ENCODE data around the gene KRTAP5-4. TPM values are rescaled to one million over a fixed set of nuclear protein-coding genes. Genes with fewer than 3 reads are reported as not detected.
A peak's percentile ranks its signal among the peaks of the same experiment; 100 is the strongest.
"Not testable (repeated sequence)": the region's sequence is repeated elsewhere in the genome, so short reads cannot be mapped to it uniquely, and the experiment has no call there.

Gene KRTAP5-4
- total RNA-seq, 1 donor from 2014 or later: not detected

DNA sequence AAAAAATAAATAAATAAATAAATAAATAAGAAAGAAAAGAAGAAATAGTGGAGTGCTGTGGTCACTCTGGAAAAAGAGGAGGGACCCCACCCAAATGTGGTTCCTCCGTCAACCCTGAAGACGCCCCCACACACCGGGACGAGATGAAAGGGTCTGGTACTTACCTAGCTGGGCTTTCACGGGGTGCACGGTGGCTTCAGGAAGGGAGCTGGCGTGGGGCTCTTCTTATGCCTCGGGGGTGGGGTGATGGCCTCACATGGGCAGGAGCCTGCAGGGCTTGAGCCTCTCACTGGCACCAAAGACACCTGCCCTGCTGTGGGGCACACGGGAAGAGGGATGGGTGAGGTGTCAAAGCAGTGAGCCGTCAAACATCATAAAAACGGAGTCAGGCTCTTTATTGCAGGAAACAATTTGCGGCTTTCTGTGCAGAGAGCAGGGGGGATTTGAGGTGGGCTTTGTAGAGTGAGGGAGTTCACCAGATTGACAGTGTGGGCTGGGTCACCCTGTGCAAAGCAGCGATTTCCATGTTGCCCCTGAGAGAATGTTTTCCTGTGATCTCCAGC is 47.1 kb upstream of the KRTAP5-4 start:
- Mint-ChIP-seq H3K4me1 (ENCODE audit: unreplicated experiment) (peaks cover 15% of the 10 kb centered on the region), H3K36me3 (no peaks in the 10 kb centered on the region), H3K4me3 (no peak overlapping the region), H3K9me3 (no peaks in the 10 kb centered on the region), H3K27ac (no peak overlapping the region), H3K27me3 (peaks cover 35% of the 10 kb centered on the region)
- TF ChIP-seq, protein P1, sequence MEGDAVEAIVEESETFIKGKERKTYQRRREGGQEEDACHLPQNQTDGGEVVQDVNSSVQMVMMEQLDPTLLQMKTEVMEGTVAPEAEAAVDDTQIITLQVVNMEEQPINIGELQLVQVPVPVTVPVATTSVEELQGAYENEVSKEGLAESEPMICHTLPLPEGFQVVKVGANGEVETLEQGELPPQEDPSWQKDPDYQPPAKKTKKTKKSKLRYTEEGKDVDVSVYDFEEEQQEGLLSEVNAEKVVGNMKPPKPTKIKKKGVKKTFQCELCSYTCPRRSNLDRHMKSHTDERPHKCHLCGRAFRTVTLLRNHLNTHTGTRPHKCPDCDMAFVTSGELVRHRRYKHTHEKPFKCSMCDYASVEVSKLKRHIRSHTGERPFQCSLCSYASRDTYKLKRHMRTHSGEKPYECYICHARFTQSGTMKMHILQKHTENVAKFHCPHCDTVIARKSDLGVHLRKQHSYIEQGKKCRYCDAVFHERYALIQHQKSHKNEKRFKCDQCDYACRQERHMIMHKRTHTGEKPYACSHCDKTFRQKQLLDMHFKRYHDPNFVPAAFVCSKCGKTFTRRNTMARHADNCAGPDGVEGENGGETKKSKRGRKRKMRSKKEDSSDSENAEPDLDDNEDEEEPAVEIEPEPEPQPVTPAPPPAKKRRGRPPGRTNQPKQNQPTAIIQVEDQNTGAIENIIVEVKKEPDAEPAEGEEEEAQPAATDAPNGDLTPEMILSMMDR (conservative IDR thresholded peaks at IDR 0.05): no peak
- DNase-seq (ENCODE audit: extremely low spot score, unreplicated experiment): no peak

DNA sequence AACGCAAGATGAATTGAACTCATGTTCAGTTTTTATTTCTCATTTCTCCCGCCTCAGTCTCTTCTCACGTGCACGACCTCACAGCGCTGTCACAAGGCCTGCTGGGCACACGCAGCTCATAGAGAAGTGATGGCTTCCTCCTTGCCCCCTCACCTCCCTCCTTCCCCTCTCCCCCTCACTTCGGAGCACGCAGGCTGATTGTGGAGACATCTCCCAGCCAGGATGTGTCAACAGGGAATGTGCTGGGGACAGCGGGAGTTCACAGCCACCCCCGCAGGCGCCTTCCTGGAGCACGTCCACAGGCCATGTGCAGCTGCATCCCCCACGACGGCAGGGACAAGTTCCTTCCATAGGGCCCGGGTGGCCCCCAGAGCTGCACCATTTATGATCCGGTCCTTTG is 46.0 kb upstream of the KRTAP5-4 start:
- no peak for DNase-seq (ENCODE audit: extremely low spot score, unreplicated experiment)
- Mint-ChIP-seq H3K9me3 (no peaks in the 10 kb centered on the region), H3K27me3 (peaks cover 25% of the 10 kb centered on the region), H3K27ac (no peak overlapping the region), H3K4me1 (ENCODE audit: unreplicated experiment) (peaks cover 8% of the 10 kb centered on the region), H3K36me3 (no peaks in the 10 kb centered on the region), H3K4me3 (peak overlapping the region; percentile 7)
- TF ChIP-seq, protein P1 (conservative IDR thresholded peaks at IDR 0.05): peak; percentile 27

DNA sequence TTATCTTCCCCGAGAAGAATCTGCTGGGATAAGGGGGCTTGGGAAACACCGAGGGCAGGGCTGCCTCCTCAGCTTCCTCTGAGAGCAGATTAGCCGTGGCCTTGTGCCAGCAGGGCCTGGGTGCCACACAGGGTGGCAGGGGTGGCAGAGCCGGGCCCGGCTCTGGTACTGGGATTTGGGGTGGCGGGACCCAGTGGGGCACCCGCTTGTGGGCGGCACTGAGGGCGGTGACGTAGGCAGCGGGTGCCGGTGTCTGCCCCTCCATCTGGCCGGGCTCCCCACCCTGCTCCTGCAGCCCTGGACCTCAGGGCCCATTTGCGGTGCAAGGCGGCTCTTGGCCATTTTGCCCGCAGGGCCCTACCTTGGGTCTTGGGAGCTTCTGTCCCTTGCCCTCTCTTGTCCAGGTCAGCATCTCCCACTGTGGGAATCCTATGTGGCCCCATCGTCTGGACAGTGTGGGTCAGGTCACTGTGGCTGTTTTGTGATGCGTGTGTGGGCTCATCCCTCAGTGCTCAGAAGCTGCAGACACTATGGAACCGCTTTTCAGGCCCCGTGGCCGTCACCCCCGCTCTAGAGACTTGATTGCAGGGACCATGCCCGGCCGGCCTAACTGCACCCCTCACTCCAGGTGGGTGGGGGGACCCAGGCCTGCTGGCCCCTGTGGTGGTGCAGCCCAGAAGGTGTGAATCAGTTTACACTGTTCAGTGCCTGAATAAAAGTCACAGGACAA is 45.3 kb upstream of the KRTAP5-4 start:
- peaks cover 24% of the 10 kb centered on the region for H3K27me3 Mint-ChIP-seq
- TF ChIP-seq, protein P1 (conservative IDR thresholded peaks at IDR 0.05): no peak
- no peak overlapping the region for H3K4me3 Mint-ChIP-seq
- H3K9me3 Mint-ChIP-seq: no peaks in the 10 kb centered on the region
- no peaks in the 10 kb centered on the region for H3K36me3 Mint-ChIP-seq
- no peak overlapping the region for H3K27ac Mint-ChIP-seq
- H3K4me1 Mint-ChIP-seq (ENCODE audit: unreplicated experiment): peaks cover 8% of the 10 kb centered on the region
- DNase-seq (ENCODE audit: extremely low spot score, unreplicated experiment): no peak

DNA sequence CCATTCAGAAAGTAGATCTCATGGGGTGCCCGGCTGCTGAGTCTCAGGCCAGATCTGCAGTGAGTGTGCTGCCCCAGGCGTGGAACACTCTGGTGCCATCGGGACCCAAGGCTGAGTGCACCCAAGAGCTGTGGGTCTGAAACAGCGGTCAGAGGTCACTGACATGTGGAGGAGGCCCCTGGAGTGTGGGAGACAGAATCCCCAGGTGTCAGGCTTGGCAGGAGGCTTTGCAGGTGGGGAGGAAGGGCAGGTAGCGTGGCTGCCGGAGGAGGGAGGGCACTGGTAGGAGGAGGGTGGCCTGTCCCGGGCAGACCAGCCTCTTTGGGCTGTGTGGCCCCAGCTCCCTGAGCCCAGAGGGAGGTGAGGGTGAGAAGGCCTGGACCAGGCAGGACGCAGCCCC is 43.4 kb upstream of the KRTAP5-4 start:
- H3K27me3 Mint-ChIP-seq: peaks cover 21% of the 10 kb centered on the region
- peaks cover 8% of the 10 kb centered on the region for H3K4me1 Mint-ChIP-seq (ENCODE audit: unreplicated experiment)
- H3K9me3 Mint-ChIP-seq: no peaks in the 10 kb centered on the region
- H3K4me3 Mint-ChIP-seq: no peak overlapping the region
- H3K36me3 Mint-ChIP-seq: no peaks in the 10 kb centered on the region
- H3K27ac Mint-ChIP-seq: no peak overlapping the region
- no peak for DNase-seq (ENCODE audit: extremely low spot score, unreplicated experiment)
- TF ChIP-seq, protein P1 (conservative IDR thresholded peaks at IDR 0.05): no peak

DNA sequence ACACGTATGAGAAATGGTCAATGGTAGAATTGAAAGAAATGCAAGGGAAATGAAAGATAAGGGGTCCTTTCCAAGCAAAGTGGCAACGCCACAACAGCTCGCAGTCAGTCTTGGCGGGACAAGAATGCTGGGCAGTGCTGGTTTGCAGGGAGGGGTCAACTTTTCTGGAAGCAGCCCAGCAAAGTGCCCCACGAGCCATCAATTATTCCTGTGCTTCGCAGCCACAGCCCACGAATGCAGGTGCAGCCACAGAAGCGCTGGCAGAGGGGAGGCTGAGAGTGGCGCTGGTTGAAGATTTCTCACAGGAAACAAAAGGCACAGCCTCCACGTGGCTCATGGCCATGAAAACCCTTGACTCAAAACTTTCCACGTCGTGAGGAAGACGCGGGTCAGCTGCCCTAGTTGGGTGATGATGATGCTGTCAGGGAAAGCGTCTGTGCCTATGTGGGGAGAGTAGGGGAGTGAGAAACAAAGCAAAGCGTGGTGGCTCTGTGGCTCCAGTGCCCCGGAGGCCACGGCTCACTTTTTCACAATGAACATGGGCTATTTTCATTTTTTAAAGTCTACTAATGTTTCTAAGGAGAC is 40.9 kb upstream of the KRTAP5-4 start:
- not testable (repeated sequence) for H3K27ac Mint-ChIP-seq; H3K4me3 Mint-ChIP-seq; H3K36me3 Mint-ChIP-seq; DNase-seq (ENCODE audit: extremely low spot score, unreplicated experiment); H3K4me1 Mint-ChIP-seq (ENCODE audit: unreplicated experiment); H3K9me3 Mint-ChIP-seq
- H3K27me3 Mint-ChIP-seq: peaks cover 18% of the 10 kb centered on the region

DNA sequence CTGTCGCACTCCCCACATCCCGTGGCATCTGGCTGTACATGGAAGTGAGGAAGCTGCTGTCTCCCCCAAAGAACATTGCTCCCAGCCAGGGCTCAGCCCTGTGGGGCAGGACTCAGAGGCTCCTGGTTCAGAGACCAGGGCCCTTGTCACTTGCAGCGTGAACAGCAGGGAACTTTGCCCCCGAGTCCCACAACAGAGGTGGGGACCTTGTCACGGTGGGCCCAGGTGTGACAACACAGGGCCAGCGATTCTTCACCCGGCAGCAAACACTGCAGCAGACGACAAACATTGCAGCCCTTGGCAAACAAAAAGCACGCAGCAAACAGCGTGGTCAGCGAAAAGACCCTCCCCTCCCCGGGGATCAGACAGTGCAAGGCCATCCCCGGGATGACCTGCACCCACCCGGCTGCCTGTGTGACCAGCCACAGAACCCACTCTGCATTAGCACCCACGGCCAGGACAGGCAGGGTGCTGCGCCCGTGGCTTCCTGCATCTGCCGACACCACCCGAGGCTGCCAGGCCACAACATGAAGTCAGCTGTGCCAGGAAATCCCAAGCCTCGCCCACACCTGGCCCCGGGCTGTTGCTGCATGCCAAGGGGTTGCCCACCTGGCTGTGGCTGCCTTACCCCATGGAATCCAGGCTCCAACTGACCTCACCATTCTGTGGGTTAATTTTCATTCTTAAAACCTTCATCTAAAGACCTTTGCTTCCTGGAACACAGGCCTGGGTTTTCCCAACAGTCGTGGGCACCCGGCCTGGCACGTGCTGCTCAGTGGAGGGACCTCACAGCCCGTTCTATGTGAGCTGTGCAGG is 39.7 kb upstream of the KRTAP5-4 start:
- not testable (repeated sequence) for H3K9me3 Mint-ChIP-seq; H3K4me3 Mint-ChIP-seq; H3K27ac Mint-ChIP-seq; H3K4me1 Mint-ChIP-seq (ENCODE audit: unreplicated experiment); DNase-seq (ENCODE audit: extremely low spot score, unreplicated experiment); H3K36me3 Mint-ChIP-seq
- peaks cover 18% of the 10 kb centered on the region for H3K27me3 Mint-ChIP-seq

Measured in type B pancreatic cell (in vitro differentiated cells).